Esophagus squamous epithelium (tissue), 4 donors: ENCODE data around the gene DMAP1.

Source experiments
- CTCF ChIP-seq, 6 experiments: fragments of 450-650 bp in 4 of 6; fragments of 200-600 bp in 2 of 6; sonication (generic) in 2 of 6; IDR thresholded peaks; one replicate each; pipeline ENCODE4 v1.5.1; 2016 to 2019; ENCODE audit warnings: antibody characterized with exemption in 6 of 6, mild to moderate bottlenecking in 4 of 6, moderate library complexity in 4 of 6
- POLR2A ChIP-seq, 4 donors: fragments of 450-650 bp; IDR thresholded peaks; one replicate each; pipeline ENCODE4 v1.6.1; 2017; ENCODE audit warnings: antibody characterized with exemption in 4 of 4, mild to moderate bottlenecking in 4 of 4, moderate library complexity in 3 of 4

- TF ChIP-seq POLR2A (IDR thresholded peaks at IDR 0.05) (no peak), CTCF (IDR thresholded peaks at IDR 0.05) (no peak)
Observed at GRCh38 chr1:44210595-44210994, 2.7 kb upstream of the DMAP1 start.
